PC-3 (cell line): ENCODE results near the gene CCDC154. TPM values are rescaled to one million over a fixed set of nuclear protein-coding genes. Genes with fewer than 3 reads are reported as not detected.

Experiments used
- ATAC-seq: fragments of 200-7000 bp; cut with Tn5 transposase; 2 replicates; pipeline ENCODE4 v1.9.1; 2020; ENCODE audit warnings: mild to moderate bottlenecking, moderate library complexity
- BruUV-seq: library from RNA; stranded (reverse); fragments of 400-500 nt; replicated peaks from 2 replicates; lab custom pipeline; 2021; lab: Mats Ljungman, UMichigan
- CTCF ChIA-PET: fragments of 300-600 bp; sonication (Branson Sonifier 250); formaldehyde crosslinking; loops from one replicate; lab custom pipeline; 2022; ENCODE audit warnings: antibody characterized with exemption; lab: Charles Lee
- POLR2A ChIA-PET: fragments of 300-600 bp; sonication (Branson Sonifier 250); formaldehyde crosslinking; loops from one replicate; lab custom pipeline; 2022; ENCODE audit warnings: antibody characterized with exemption; ENCODE audit not compliant: unreplicated experiment; lab: Charles Lee
- DNase-seq: peaks from one replicate; pipeline ENCODE4 v3.0.0-alpha.2; 2015
- H2AFZ ChIP-seq: fragments of 300-600 bp; sonication (generic); 2 replicates; pipeline ENCODE4 v1.6.0; 2016; ENCODE audit warnings: antibody characterized with exemption, low read length
- H3F3A ChIP-seq: fragments of 300-600 bp; sonication (generic); one replicate; pipeline ENCODE4 v1.6.0; 2017; ENCODE audit warnings: antibody characterized with exemption, low read length, control low read depth, mild to moderate bottlenecking; ENCODE audit not compliant: unreplicated experiment
- H3K27ac ChIP-seq: fragments of 300-600 bp; sonication (generic); 2 replicates; pipeline ENCODE4 v1.5.1; 2016; ENCODE audit warnings: mild to moderate bottlenecking, low read length
- H3K27me3 ChIP-seq: fragments of 300-600 bp; sonication (generic); 2 replicates; pipeline ENCODE4 v1.6.1; 2016; ENCODE audit warnings: low read length, mixed read lengths
- H3K36me3 ChIP-seq: fragments of 300-600 bp; sonication (generic); 2 replicates; pipeline ENCODE4 v1.6.1; 2016; ENCODE audit warnings: low read depth, mixed run types, low read length, mixed read lengths
- H3K4me1 ChIP-seq: fragments of 300-600 bp; sonication (generic); 2 replicates; pipeline ENCODE4 v1.5.1; 2016; ENCODE audit warnings: low read length; ENCODE audit not compliant: insufficient read depth
- H3K4me2 ChIP-seq: fragments of 300-600 bp; sonication (generic); 2 replicates; pipeline ENCODE4 v1.6.0; 2016; ENCODE audit warnings: low read length
- H3K4me3 ChIP-seq: fragments of 300-600 bp; sonication (generic); 2 replicates; pipeline ENCODE4 v1.5.1; 2016; ENCODE audit warnings: mild to moderate bottlenecking, low read length, mixed read lengths
- H3K79me2 ChIP-seq: fragments of 300-600 bp; sonication (generic); 2 replicates; pipeline ENCODE4 v1.6.1; 2017; ENCODE audit warnings: low read length, mixed read lengths
- H3K9ac ChIP-seq: fragments of 300-600 bp; sonication (generic); 2 replicates; pipeline ENCODE4 v1.6.0; 2016; ENCODE audit warnings: mild to moderate bottlenecking, low read length
- H3K9me2 ChIP-seq: fragments of 300-600 bp; sonication (generic); replicated peaks from 2 replicates; pipeline ENCODE4 v1.6.1; 2016; ENCODE audit warnings: mixed run types, low read length, mixed read lengths
- H3K9me3 ChIP-seq: fragments of 300-600 bp; sonication (generic); 2 replicates; pipeline ENCODE4 v1.6.1; 2016; ENCODE audit warnings: low read length, mixed read lengths
- H4K20me1 ChIP-seq: fragments of 300-600 bp; sonication (generic); 2 replicates; pipeline ENCODE4 v1.6.1; 2016; ENCODE audit warnings: low read length, mixed read lengths
- CTCF ChIP-seq: fragments of 300-600 bp; sonication (generic); conservative IDR thresholded peaks from 2 replicates; pipeline ENCODE4 v1.5.1; 2017; ENCODE audit warnings: antibody characterized with exemption, low read depth, mild to moderate bottlenecking, low read length
- EZH2 ChIP-seq: fragments of 300-600 bp; sonication (generic); IDR thresholded peaks from one replicate; pipeline ENCODE4 v1.6.1; 2017; ENCODE audit warnings: antibody characterized with exemption, mild to moderate bottlenecking, low read length; ENCODE audit not compliant: unreplicated experiment
- EZH2phosphoT487 ChIP-seq: fragments of 300-600 bp; sonication (generic); IDR thresholded peaks from 2 replicates; pipeline ENCODE4 v1.6.1; 2018; ENCODE audit warnings: mild to moderate bottlenecking, antibody characterized with exemption, low read length, borderline replicate concordance
- intact Hi-C: fragments of 100-400 bp; cut with micrococcal nuclease; formaldehyde crosslinking; loops from 2 replicates; pipeline ENCODE4 v1.9.0; 2023
- total RNA-seq: library from RNA; depleted of rRNA; stranded (reverse); fragments of >200 nt; gene quantifications from 2 replicates; pipeline ENCODE4 v1.2.3, GENCODE V29; 2014

The CCDC154 gene
- total RNA-seq, 1 experiment from 2014 or later, result not detected

- POLR2A ChIA-PET, result no interaction called here
- Histone ChIP-seq H3K9ac (no peak overlapping the region), H3K4me3 (no peak overlapping the region), H3K4me2 (no peak overlapping the region), H3K27me3 (no peaks in the 10 kb centered on the region), H3K36me3 (no peaks in the 10 kb centered on the region), H3F3A (no peaks in the 10 kb centered on the region), H3K9me3 (no peaks in the 10 kb centered on the region), H3K4me1 (no peaks in the 10 kb centered on the region), H3K9me2 (no peaks in the 10 kb centered on the region), H3K79me2 (no peaks in the 10 kb centered on the region), H3K27ac (no peak overlapping the region), H2AFZ (no peak overlapping the region), H4K20me1 (no peaks in the 10 kb centered on the region)
- no peak for ATAC-seq
- no TSS peak for BruUV-seq
- CTCF ChIA-PET, result no interaction called here
- TF ChIP-seq EZH2phosphoT487 (no peak), CTCF (no peak), EZH2 (no peak)
- intact Hi-C loops, result no loop called here
- no peak for DNase-seq
Observed at GRCh38 chr16:1461146-1461545, 16.8 kb upstream of the CCDC154 start.

- no peaks in the 10 kb centered on the region for H3F3A ChIP-seq
- H3K9me2 ChIP-seq, result no peaks in the 10 kb centered on the region
- H3K4me1 ChIP-seq, result no peaks in the 10 kb centered on the region
- no peak overlapping the region for H2AFZ ChIP-seq
- no peak overlapping the region for H3K4me3 ChIP-seq
- intact Hi-C loops, result no loop called here
- DNase-seq (no peak), ATAC-seq (no peak)
- CTCF ChIA-PET, result no interaction called here
- no peaks in the 10 kb centered on the region for H3K27me3 ChIP-seq
- H3K9me3 ChIP-seq, result no peaks in the 10 kb centered on the region
- no peak overlapping the region for H3K9ac ChIP-seq
- POLR2A ChIA-PET, result no interaction called here
- TF ChIP-seq CTCF (no peak), EZH2 (no peak), EZH2phosphoT487 (no peak)
- H3K4me2 ChIP-seq, result no peak overlapping the region
- H3K36me3 ChIP-seq, result no peaks in the 10 kb centered on the region
- no TSS peak for BruUV-seq
- H3K27ac ChIP-seq, result no peak overlapping the region
- H4K20me1 ChIP-seq, result no peaks in the 10 kb centered on the region
- H3K79me2 ChIP-seq, result no peaks in the 10 kb centered on the region
Observed at GRCh38 chr16:1460602-1461138, 16.3 kb upstream of the CCDC154 start.

- DNase-seq, result no peak
- H3K9me3 ChIP-seq, result no peaks in the 10 kb centered on the region
- no peak for ATAC-seq
- H3K9ac ChIP-seq, result no peak overlapping the region
- ChIA-PET POLR2A (no interaction called here), CTCF (no interaction called here)
- H3K79me2 ChIP-seq, result no peaks in the 10 kb centered on the region
- H3K9me2 ChIP-seq, result no peaks in the 10 kb centered on the region
- H4K20me1 ChIP-seq, result no peaks in the 10 kb centered on the region
- no peak overlapping the region for H3K4me2 ChIP-seq
- intact Hi-C loops, result no loop called here
- no peaks in the 10 kb centered on the region for H3K4me1 ChIP-seq
- H3K27me3 ChIP-seq, result no peaks in the 10 kb centered on the region
- BruUV-seq, result no TSS peak
- no peak for TF ChIP-seq EZH2phosphoT487
- no peak for TF ChIP-seq EZH2
- no peak for TF ChIP-seq CTCF
- no peaks in the 10 kb centered on the region for H3F3A ChIP-seq
- H3K27ac ChIP-seq, result no peak overlapping the region
- no peak overlapping the region for H3K4me3 ChIP-seq
- H2AFZ ChIP-seq, result no peak overlapping the region
- no peaks in the 10 kb centered on the region for H3K36me3 ChIP-seq
Observed at GRCh38 chr16:1459967-1460366, 15.6 kb upstream of the CCDC154 start.
